Activated CD8-positive, alpha-beta memory T cell treated with anti-CD3 and anti-CD28 coated beads for 1 hour (primary cell): ENCODE data around the gene XXYLT1.

Experiments
- DNase-seq, 2 donors: peaks; one replicate each; pipeline ENCODE4 v3.0.0-alpha.2; 2020; ENCODE audit warnings: low read depth in 1 of 2; ENCODE audit errors: extremely low read depth in 1 of 2

Gene XXYLT1

DNA sequence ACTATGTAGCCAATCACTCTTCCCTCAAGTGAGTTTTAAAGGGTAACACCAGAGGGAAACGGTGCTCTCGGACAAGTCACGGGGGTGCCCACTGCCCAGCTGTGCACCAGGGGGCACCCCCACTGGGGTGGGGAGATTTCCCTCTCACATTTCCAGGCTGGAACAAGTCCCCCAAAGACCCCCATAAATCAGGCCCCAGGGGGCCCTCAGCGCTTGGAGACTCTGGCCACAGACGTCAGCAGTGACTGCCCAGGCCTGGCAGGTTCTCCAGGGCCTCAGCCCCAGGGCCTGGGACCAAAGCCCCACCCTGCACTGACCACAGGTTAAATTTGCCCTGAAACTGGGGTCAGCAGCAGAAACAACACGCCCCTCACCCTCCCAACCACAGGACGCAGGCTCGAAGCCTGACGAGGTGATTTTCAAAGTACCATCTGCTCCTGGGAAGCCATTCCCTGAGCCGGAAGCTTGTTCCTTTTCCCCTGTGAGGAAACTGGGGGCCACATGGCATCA is 17.0 kb downstream of the XXYLT1 start:
- DNase-seq = no peak

DNA sequence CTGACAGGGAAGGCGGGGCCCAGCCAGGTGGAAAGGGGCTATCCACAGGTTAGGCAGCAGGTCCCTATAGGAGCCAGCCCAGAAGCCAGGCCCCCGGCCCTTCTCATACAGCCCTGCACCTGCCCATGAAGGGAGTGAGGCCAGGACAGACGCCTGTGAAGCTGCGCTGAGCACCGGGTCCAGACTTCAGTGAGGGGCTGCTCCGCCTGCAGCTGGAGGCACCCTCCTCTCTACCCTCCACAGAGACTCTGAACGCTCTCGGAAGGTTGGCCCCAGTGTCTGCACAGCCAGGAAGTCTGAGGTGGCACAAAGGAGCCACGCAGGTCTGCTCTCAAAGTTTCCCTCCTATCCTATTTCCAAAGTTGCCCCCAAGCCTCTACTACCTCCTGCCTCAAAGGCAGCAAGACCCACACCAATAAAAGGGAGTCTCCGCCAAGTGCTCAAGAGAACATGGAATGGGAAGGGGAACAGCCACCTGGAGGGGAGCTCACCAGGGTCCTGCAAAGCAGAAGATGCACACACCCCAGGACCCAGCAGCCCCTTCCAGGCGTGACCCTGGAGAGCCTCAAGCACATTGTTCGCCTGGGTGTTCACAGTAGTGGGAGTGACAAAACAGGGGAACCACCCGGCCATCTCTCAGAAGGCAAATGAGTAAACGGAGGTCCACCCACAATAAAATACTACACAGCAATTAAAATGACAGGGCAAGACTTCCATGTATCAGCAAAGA is 19.5 kb downstream of the XXYLT1 start:
- no peak for DNase-seq

DNA sequence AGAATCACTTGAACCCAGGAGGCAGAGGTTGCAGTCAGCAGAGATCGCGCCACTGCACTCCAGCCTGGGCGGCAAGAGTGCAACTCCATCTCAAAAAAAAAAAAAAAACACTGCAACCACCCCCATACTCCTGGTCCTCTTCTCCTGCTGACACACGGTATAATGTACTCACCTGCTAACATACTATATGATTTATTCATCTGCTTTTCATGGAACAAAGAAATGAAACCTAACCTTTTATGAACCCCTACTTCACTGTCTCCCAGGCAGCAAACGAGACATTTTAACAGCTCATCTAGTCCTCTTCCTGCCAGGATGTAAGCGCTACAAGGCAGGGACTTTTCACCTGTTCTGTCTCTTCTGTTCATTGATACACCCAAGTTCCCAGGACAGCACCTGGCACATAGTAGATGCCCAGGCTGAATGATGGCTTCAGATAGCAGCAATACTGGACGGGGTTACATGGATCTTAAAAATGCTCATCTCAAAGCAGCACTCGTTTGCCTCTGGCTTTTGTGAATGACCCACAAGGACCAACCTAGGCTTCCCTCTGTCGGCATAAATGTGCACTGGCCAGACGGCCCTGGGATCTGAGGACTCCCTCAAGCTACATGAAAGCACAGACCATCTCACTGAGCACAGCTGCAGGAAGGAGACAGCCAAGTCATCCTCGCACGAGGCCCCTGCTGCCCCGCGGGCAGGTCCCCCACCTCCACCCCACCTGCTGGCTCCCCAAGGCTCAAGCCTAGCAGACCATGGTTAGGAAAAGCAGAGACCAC is 20.3 kb downstream of the XXYLT1 start:
- no peak for DNase-seq

DNA sequence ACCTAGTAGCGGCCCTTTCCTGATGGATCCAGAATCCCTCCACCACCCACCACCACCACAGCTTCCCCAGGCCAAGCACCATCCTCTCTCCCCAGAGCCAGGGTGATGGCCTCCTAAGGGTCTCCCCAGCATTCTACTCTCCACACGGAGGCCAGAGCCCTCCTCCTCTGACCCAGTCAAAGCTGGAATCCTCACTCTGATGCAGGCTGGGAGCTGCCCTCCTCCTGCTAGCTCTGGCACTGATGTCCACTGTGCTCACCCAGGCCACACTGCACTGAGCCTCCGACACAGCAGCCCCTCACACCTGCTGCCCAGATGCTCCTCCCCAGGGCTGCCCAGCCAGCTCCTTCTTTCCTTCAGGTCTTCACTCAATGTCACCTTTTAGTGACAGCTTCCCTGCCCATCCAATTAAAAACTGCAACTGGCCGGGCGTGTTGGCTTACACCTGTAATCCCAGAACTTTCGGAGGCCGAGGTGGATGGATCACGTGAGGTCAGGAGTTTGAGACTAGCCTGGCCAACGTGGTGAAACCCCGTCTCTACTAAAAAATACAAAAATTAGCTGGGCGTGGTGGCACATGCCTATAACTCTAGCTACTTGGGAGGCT is 21.0 kb downstream of the XXYLT1 start:
- DNase-seq = no peak

DNA sequence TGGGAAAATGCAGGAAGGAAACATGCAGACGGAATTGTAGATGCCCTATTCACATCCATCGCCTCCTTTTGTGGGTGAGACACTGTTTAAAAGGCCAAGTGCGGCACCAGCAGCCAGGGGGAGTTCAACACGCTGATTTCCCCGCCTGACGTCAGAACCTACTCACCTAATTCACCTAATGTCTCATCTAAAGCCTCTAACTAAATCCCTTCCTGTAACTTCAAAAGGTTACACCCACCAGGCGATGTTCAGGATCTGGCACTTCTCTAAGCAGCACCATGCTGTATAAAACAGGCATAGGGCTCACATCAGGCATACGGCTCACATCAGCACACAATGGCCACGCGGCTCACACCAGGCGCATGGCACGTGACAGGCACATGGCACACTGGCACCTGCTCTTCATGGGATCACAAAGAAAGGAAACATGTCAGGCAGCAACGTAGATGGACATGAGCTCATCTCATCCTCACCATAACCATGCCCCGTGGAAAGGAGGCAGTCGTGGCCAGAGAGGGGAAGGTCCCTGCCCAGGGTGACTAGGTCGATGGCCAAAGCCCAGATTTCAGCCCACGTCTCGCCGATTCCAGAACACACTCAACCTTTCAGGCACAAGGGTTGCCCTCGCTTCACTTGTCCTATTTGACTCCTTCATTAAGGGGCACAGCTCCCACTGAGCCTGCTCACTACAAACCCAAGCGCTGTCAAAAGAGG is 21.7 kb downstream of the XXYLT1 start:
- no peak for DNase-seq

DNA sequence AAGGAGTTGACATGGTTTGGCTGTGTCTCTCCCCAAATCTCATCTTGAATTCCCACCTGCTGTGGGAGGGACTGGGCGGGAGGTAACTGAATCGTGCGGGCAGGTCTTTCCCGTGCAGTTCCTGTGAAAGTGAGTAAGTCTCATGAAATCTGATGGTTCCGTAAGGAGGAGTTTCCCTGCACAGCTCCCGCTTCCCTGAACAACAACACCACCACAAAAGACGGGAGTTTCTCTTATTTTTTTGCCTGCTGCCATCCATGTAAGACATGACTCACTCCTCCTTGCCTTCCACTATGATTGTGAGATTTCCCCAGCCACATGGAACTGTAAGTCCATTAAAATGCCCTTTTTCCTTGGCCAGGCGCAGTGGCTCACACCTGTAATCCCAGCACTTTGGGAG is 22.7 kb downstream of the XXYLT1 start:
- DNase-seq = no peak

DNA sequence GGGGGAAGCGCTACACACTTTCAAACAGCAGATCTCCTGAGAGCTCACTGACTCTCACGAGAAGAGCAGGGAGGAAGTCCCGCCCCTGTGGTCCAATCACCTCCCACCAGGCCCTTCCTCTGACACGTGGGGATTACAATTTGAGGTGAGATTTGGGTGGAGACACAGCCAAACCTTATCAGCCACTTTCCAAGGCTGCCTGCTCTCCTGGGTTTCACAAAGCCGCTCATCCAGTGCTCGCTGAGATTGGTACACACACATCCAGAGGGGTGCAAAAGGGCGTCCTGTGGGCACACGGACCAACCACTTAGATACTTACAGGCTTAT is 23.1 kb downstream of the XXYLT1 start:
- DNase-seq = no peak

DNA sequence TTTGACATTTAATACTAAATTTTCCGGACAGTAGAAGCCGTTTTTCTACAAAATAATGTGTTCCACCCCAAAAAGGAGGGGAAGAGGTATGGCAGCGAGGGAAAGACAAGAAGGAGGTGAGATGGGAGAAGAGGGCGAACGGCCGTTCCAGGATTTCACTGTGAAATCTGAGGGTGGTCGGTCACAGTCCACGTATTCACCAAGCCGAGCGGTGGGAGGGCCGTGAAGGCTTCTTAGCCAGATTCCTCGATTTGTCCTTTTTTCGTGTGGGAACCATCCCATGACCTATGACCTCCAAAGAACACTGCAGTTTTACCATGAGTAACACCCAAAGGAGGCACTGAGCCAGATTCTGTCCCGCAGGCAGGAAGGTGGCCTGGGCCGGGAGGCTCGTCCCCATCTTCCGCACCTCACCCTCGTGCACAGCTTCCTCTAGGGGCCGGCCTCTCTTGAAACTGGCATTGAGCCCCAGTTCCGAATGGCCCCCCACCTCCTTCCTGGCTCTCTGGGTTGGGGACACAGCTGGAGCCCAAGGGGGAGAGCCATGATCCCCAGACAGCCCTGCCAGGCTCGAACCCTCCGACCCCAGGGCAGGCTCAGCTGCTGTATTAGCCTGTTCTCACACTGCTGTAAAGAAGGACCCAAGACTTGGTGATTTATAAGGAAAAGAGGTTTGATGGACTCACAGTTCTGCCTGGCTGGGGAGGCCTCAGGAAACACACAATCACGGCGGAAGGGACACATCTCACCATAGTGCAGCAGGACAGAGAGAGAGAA is 23.7 kb downstream of the XXYLT1 start:
- no peak for DNase-seq

DNA sequence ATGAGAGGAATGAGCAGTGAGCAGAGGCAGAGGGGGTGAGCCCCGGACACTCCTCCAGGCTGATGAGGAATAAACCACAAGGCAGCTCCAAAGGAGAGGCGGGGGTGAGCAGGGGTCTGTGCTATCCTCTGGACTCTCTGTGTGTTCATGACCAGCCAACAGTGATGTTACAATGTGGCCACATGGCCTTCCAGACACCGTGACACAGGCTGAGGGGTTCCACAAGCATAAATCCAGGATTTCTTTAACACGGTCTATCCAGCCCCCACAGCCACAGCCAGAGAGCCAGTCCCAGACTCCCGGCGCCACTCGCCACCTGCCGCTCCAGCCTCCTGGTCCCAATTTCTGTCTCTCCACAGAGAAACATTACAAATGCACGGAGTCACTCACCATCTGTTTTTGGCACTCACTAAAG is 24.4 kb downstream of the XXYLT1 start:
- DNase-seq = no peak

DNA sequence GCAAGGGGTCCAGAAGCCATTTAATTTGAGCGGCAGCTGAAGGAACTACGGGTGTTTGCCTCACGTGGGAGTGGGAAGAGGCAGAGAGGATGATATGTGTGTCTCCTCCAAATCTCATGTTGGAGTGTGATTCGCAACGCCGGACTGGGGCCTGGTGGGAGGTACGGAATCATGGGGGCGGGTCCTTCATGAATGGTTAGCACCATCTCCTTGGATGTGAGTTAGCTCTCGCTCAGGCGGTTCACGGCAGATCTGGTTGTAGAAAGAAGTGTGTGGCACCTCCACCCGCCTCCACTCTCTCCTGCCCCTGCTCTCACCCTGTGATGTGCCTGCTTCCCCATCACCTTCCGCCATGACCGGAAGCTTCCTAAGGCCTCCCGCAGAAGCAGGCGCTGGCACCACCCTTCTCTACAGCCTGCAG is 25.4 kb downstream of the XXYLT1 start:
- no peak for DNase-seq

DNA sequence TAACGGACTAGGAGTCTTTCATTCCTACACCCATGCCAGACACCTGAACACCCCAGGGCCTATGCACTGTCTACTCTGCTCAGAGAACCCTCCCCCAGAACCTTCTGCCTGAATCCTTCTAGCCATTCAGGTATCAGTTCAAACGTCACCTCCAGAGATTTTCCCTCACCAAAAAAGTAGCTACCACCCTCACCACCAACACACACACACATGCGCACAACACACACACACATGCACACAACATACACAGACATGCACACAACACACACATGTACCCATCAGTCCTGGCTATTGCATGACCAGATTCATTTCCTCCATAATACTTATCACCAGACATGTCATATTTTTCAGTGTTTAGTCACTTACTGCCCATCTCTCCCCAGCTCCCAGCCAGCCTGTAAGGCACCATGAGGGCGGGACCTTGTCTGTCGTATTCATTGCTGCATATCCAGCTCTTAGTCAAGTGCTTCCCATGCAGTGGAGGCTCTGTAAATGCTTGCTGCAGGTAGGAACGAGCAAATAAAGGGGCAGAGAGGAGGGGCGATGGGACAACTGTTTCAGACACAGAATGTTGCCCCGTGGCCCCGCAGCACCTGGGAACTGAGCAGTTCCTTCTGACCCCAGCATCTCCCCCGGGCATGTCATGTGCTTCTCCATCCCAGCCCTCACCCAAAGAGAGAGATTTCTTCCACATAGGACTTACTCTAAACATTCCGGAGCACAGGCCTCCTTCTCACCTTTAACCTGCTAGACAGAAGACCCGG is 29.2 kb downstream of the XXYLT1 start:
- no peak for DNase-seq

DNA sequence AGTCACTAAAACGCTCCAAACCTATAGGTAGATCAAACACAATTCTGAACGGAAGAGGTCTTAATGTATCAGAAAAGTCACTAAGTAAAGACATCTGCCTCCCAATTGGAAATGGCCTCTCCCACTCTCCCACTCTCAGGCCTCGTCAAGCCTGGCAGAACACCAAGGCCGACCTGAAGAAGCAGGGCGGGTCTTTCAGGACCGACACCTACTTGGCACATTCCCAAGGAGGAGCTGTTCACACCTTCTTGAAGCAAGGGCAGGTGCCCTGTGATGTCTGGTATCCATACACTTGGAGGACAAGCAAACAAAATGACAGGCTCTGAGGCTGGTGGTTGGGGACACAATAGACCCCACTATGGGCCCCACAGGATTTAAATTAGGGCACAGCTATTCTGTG is 30.0 kb downstream of the XXYLT1 start:
- DNase-seq = no peak

DNA sequence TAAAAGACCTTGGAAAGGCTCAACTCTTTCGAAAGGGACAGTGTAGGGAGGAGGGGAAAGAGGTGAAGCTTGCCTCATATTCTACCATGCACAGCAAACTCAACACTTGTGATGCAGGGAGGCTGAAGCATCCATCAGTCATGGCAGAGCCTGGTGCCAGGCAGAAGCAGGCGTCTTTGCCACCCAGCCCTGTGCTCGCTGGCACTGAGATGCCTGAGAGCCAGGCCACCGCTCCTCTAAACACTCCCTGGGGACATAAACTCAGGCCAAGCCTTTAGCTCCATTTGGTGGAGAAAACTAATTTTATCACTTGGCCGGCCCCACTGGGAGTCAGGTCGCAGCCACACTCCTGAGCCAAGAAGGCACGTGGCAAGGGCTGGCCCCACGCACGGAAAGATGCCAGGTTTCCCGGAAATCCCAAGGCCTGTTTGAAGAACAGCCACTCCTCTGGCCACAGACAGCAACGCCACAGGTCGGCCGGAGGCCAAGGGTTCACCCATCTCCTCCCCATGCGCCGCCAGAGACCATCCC is 30.7 kb downstream of the XXYLT1 start:
- no peak for DNase-seq

DNA sequence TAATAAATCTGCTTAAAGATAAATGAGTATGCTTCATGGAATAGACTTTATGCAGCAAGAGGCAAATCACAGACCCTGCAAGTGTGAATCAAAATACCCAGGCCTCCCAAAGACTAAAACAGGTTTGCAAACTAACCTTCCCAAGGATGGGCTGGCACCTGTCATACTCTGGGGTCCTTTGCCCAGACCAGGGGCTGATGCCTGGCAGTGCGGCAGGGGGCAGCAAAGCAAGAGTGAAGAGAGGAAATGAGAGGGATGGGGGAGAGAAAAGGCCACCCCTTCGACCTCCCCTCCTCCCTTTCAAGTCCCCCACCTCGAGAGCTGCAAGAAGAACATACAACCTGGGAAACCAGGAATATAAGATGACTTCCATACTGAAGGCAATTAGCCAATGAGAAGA is 31.8 kb downstream of the XXYLT1 start:
- DNase-seq = no peak

DNA sequence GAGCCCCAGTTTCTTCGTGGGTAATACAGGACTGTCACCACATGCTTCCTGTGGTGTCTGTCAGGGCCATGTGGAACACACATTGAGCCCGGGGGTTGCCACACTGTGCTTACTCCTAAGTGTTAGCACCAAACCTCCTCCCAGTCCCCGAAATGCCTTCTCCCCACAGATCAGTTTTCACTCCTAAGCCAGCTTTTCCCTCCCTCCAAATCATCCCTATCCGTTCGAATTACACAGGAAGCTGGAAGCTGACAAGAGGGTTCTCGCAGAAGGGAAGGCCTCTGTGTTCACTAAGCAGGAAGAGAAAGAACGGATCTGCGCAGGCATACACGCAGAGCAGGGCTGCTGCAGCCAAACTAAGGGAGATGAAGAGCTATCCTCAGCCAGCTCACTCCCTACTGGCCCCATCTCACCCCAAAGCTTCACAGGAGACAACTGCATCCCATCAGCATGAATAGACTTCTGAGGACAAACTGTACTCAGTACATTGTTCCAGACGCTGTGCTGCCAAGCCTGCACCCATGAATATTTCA is 32.3 kb downstream of the XXYLT1 start:
- no peak for DNase-seq

DNA sequence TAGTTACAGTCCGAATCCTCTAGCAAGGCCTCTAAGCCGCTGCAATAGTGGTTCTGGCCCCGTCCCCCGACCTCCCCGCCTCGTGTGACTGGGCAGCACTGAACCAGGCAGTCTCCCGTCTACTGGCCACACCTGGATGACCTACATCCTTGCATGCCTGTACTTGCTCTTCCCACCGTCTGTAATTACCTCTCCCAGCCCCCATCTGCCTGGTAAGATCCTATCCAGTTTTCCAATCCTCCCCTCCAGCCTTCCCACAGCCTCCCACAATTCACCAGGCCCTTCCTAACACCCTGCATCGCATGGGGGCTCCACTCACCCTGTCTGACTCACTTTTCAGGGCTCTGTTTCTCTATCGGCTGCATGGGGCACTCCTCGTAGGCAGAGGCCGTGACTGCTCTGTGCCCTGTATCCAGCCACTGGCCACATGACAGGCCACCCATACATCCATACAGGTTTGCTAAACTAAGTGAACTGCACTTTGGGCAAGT is 32.8 kb downstream of the XXYLT1 start:
- no peak for DNase-seq

DNA sequence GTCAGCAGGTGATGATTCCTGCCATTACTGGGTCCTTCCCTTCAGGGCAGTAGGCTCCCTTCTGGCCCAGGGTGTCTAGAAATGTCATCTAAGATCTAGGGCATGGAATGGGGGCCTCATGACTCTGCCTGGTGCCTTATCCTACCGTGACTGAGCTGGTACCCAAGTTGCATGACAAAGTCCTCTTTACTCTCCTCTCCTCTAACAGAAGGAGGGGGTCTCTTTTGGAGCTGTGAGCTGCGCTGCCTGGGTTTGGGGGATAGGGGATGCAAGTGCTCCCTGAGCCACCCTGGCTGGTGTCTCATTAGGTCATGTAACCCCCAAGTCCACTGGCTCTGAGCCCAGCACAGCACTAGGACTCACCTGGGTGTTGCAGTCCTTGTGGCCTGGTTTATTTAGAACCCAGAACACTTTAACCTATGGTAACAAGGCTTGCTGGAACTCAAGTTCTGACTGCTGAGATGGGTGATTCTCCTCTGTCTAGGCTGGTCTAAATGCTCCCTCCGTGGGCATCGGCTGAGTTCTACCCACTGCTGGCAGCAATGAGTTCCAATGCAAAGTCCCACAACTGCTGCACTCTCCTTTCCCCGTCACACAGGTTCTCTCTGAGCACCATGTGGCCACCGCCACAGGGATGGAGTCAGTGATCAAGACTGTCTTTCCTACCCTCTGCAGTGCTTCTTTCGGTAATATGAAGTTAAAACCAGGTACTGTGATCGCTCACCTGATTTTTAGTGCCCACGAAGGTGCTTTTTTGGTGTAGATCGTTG is 34.0 kb downstream of the XXYLT1 start:
- DNase-seq = no peak

DNA sequence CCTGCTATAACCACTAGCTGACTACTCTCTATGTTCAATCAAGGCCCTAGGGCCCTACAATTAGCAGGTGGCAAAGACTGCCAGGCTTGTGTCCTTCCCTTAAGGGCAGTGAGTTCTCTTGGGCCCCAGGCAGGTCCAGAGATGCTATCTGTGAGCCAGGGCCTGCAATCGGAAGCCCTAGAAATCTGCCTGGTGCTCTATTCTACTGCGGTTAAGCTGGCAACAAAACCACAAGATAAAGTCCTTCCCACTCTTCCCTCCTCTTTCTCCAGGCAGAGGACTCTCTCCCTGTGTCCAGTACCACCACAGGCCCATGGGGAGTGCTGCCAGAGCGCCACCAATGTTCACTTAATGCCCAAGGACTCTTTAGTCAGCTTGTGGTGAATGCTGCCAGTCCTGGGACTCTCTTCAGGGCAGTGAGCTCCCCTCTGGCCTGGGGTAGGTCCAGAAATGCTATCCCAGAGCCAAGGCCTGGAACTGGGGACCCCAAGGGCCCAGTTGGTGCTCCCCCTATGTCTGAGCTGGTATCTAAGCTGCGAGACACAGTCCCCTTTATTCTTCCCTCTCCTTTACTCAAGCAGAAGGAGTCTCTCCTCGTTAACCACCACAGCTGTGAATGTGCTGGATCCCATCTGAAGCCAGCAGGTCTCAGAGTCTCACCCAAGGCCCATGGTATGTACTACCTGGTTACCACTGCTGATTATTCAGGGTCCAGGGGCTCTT is 34.7 kb downstream of the XXYLT1 start:
- DNase-seq = no peak
